ENCODE measurements around the gene WNK2. TPM values are rescaled to one million over a fixed set of nuclear protein-coding genes. Genes with fewer than 3 reads are reported as not detected.

Gene WNK2
- total and polyA plus RNA-seq, 2 of the 4 experiments (the other 2 are of a cell fraction) = not detected

DNA sequence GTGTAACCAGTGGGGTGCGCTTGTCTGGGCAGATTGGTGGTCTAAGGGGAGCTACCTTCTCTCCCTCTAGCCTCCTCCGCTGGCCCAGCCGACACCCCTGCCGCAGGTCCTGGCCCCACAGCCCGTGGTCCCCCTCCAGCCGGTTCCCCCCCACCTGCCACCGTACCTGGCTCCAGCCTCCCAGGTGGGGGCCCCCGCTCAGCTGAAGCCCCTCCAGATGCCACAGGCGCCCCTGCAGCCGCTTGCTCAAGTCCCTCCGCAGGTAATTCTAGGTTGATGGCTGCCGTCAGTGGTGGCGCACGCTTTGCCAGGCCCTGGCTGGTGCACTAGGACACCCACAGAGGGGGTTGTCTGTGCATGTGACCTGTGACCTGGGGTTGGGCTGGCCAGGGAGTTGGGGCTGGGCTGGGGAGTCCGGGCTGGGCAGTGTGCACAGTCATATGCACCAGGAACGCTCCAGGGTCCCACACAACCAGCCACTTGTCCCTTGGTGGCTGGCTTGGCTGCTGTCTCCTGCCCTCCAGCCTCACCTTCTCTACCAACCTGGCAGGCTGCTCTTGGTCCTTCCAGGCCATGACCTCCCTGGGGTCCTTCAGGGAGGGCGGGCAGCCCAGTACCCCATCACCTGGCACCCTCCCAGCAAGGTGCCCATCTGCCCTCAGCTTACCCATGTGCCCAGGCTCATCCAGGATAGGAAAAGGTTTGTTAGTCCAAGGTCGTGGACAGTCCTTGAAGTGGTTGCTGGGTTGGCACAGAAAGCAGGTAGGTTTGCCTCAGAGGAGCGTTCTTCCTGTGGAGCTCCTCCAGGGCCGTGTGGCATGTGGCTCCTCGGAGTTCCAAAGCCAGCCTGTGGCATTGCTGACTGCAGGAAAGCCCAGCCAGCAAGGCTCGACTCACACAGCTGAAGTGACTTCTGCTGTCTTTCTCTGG lies 73.2 kb downstream of the WNK2 start:
- H3K56ac ChIP-seq (ENCODE audit: extremely low read depth, insufficient read depth, low read length) = no peak overlapping the region
- in situ Hi-C loops (cut with MboI; ENCODE audit: low sequenced_read_pairs) (no loop called here), intact Hi-C loops (cut with micrococcal nuclease) (no loop called here), dilution Hi-C loops (cut with HindIII; ENCODE audit: low sequenced_read_pairs, unreplicated experiment) (no loop called here)
- no peak overlapping the region for H3K4ac ChIP-seq (ENCODE audit: low read depth, low read length)
- H2BK120ac ChIP-seq (ENCODE audit: low read depth, low read length) = no peak overlapping the region
- no peaks in the 10 kb centered on the region for H3K9me1 ChIP-seq (ENCODE audit: insufficient read depth, low read length)
- no peak overlapping the region for H3K14ac ChIP-seq (replicated peaks; ENCODE audit: low read depth, low read length)
- H4K8ac ChIP-seq (ENCODE audit: low read depth in 2 of 2, low read length in 2 of 2) = no peak overlapping the region
- no peak overlapping the region for H3K4me2 ChIP-seq (ENCODE audit: low read depth, low read length)
- CTCF ChIA-PET = no interaction called here
- H3K4me3 ChIP-seq (ENCODE audit: insufficient read depth, low read depth, low read length) = no peak overlapping the region
- no peak overlapping the region for H3K18ac ChIP-seq (ENCODE audit: low read depth, low read length)
- H2AK5ac ChIP-seq (ENCODE audit: low read depth, low read length) = no peak overlapping the region
- no peak overlapping the region for H2BK5ac ChIP-seq (ENCODE audit: low read depth, low read length, poor library complexity, severe bottlenecking)
- POLR2A ChIA-PET (ENCODE audit: unreplicated experiment) = no interaction called here
- H3K36me3 ChIP-seq (ENCODE audit: control insufficient read depth, insufficient read depth, low read length) = no peaks in the 10 kb centered on the region
- no peak overlapping the region for H3K23ac ChIP-seq (ENCODE audit: low read depth, low read length)
- no peak overlapping the region for H2BK15ac ChIP-seq (ENCODE audit: low read depth, low read length)
- BruUV-seq (replicated peaks) = no TSS peak
- H3K27me3 ChIP-seq (ENCODE audit: control insufficient read depth, insufficient read depth, low read length) = no peaks in the 10 kb centered on the region; the same call in 1 of the 2 replicates
- TF ChIP-seq RAD21 (IDR thresholded peaks at IDR 0.05; ENCODE audit: low read length) (no peak), NFE2L2 (IDR thresholded peaks at IDR 0.05; ENCODE audit: low read depth, low read length) (no peak), CEBPB (IDR thresholded peaks at IDR 0.05; ENCODE audit: low read depth, low read length) (no peak), USF2 (IDR thresholded peaks at IDR 0.05; ENCODE audit: low read depth, low read length) (no peak), MXI1 (IDR thresholded peaks at IDR 0.05; ENCODE audit: borderline replicate concordance, low read depth, low read length) (no peak), RCOR1 (IDR thresholded peaks at IDR 0.05; ENCODE audit: insufficient replicate concordance, low read length) (no peak), SMC3 (IDR thresholded peaks at IDR 0.05; ENCODE audit: low read depth, low read length) (no peak)
- no peak overlapping the region for H4K5ac ChIP-seq (ENCODE audit: low read depth, low read length)
- no peak overlapping the region for H3K27ac ChIP-seq (ENCODE audit: insufficient read depth, low read length)
- no peaks in the 10 kb centered on the region for H4K20me1 ChIP-seq (ENCODE audit: insufficient read depth, low read length)
- 46% methylated on average over 5 of the region's 22 CpGs; no CpG with 5 or more reads in 1 of the 2 experiments for WGBS, 2 experiments (ENCODE audit: extremely low coverage in 2 of 2, insufficient read length in 1 of 2)
- DNase-seq (no peak), ATAC-seq (ENCODE audit: low read depth) (no peak)
- H4K91ac ChIP-seq (ENCODE audit: insufficient read depth, low read depth, low read length) = no peak overlapping the region
- H2AFZ ChIP-seq (replicated peaks; ENCODE audit: low read length, poor library complexity) = no peak overlapping the region
- H2BK20ac ChIP-seq (ENCODE audit: low read depth, low read length) = no peak overlapping the region
- H2AK9ac ChIP-seq (replicated peaks; ENCODE audit: low read depth, low read length, poor library complexity) = no peak overlapping the region
- H3K9me3 ChIP-seq (ENCODE audit: control insufficient read depth, insufficient read depth, low read length) = no peaks in the 10 kb centered on the region
- no peaks in the 10 kb centered on the region for H3K79me1 ChIP-seq (ENCODE audit: low read depth in 1 of 2, low read length in 2 of 2)
- no peak overlapping the region for H3K9ac ChIP-seq (ENCODE audit: low read depth, low read length)
- no peaks in the 10 kb centered on the region for H3K4me1 ChIP-seq (ENCODE audit: control insufficient read depth, insufficient read depth, low read length)

Measured in IMR-90 (cell line).